Measurements from ENCODE around the gene JADE2. TPM values are rescaled to one million over a fixed set of nuclear protein-coding genes. Genes with fewer than 3 reads are reported as not detected.

JADE2 gene
- polyA plus RNA-seq, 2 donors: 3.8 to 4.1 TPM

DNA sequence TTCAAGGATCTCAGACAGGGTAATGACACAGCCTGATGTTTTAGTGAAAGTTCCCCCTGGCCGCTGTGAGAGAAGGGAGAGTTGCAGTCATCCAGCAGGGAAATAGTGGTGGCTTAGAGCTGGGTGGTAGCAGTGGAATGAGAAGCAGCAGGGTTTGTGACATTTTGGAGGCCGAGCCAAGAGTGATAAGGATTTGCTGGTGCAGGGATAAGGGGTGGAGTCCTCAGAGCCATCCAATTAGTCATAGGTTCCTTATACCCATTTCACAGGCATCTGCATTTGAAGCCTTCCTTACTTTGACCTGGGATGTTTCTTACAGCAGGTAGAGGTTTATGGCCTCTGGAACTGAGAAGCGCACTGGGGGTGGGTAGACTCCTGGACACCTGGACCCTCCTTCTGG is 12.8 kb downstream of the JADE2 start:
- no peak overlapping the region for H3K27ac ChIP-seq (ENCODE audit: low read depth in 2 of 2, low read length in 1 of 2)
- H3K27me3 ChIP-seq (ENCODE audit: control insufficient read depth in 1 of 2, insufficient read depth in 2 of 2, low read length in 2 of 2): no peaks in the 10 kb centered on the region
- no peaks in the 10 kb centered on the region for H3K9me3 ChIP-seq (ENCODE audit: control insufficient read depth in 2 of 2, insufficient read depth in 1 of 2, low read depth in 1 of 2, low read length in 1 of 2)
- peaks cover 3 to 15% of the 10 kb centered on the region in 2 donors for H3K36me3 ChIP-seq (ENCODE audit: control insufficient read depth in 2 of 2, insufficient read depth in 2 of 2, low read length in 1 of 2)
- H3K4me3 ChIP-seq (ENCODE audit: low read depth in 1 of 2, low read length in 2 of 2): no peak overlapping the region
- 82 to 85% methylated on average over 3 of the region's 3 CpGs for WGBS, 2 donors
- peaks cover 6 to 13% of the 10 kb centered on the region in 2 donors for H3K4me1 ChIP-seq (ENCODE audit: control insufficient read depth in 2 of 2, insufficient read depth in 2 of 2, low read length in 1 of 2)

DNA sequence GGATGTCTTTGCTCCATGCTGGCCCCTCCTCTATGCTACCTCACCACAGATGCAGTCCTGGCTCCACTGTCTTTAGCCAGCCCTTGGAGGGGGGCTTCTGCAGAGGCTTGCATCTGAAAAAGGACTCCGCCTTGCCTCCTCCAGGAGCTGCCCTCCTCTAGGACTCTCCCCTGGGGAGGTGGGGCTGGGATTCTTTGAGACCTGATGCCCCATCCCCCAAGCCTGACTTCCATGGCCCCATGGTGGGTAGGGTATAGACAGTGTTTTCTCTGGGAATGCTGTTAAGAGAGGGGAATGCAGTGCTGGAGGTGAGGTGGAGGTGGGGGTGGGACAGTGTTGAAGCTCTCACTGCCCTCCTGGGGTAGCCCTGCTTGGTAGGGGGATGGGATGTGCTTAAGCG is 14.3 kb downstream of the JADE2 start:
- no peaks in the 10 kb centered on the region for H3K9me3 ChIP-seq (ENCODE audit: control insufficient read depth in 2 of 2, insufficient read depth in 1 of 2, low read depth in 1 of 2, low read length in 1 of 2)
- no peak overlapping the region for H3K4me3 ChIP-seq (ENCODE audit: low read depth in 1 of 2, low read length in 2 of 2)
- H3K36me3 ChIP-seq (ENCODE audit: control insufficient read depth in 2 of 2, insufficient read depth in 2 of 2, low read length in 1 of 2): peaks cover 3 to 21% of the 10 kb centered on the region in 2 donors
- peaks cover 6 to 8% of the 10 kb centered on the region in 2 donors for H3K4me1 ChIP-seq (ENCODE audit: control insufficient read depth in 2 of 2, insufficient read depth in 2 of 2, low read length in 1 of 2)
- no peaks in the 10 kb centered on the region for H3K27me3 ChIP-seq (ENCODE audit: control insufficient read depth in 1 of 2, insufficient read depth in 2 of 2, low read length in 2 of 2)
- H3K27ac ChIP-seq (ENCODE audit: low read depth in 2 of 2, low read length in 1 of 2): no peak overlapping the region
- 93 to 100% methylated on average over 2 of the region's 2 CpGs for WGBS, 2 donors

DNA sequence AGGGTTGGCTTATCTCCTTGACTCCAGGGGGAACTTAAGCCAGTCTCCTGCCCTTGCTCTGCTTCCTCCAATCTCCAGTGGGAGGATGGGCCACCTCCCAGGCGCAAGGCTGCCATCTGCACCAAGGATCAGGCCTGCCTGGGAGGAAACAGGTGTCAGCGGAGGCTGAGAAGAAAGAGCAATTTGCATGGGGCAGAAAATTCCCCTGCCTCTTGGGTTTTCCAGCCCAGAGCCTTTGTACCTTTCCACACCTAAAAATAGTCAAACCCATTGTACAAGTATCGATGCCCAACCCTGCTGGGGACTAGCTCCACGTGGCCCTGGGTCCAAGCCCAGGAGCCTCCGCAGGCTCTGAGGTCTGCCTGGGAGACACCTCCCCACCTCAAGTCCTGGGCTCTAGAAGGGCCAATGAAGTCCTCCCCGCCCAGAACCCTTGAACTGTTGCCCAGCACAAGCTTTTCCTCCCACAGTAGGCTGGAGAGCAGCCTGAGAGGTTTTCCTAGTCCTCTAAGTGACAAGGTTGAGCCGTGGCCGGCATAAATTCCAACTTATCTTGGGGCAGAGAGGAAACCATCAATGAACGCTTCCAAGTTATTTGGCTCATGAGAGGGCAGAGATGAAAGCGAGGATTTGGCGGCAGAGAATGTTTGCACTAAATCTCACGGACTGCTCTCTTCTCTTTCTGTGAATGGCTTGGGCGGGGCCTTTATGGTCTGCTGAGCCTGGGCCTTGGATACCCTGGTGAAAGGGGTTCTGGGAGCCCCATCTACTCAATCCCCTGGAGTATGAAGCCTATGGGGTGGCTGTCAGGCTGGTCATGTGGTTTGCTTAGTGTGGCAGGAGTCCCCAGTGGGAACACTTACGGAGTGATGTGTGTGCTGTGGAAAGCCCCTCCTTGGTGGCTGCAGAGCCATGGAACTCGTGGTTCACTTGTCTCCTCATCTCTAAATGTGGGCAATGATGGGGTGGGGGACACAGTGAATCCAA is 15.6 kb downstream of the JADE2 start:
- 62 to 67% methylated on average over 15 of the region's 15 CpGs for WGBS, 2 donors
- Histone ChIP-seq H3K4me3 (ENCODE audit: low read depth in 1 of 2, low read length in 2 of 2) (no peak overlapping the region), H3K9me3 (ENCODE audit: control insufficient read depth in 2 of 2, insufficient read depth in 1 of 2, low read depth in 1 of 2, low read length in 1 of 2) (no peaks in the 10 kb centered on the region), H3K27me3 (ENCODE audit: control insufficient read depth in 1 of 2, insufficient read depth in 2 of 2, low read length in 2 of 2) (no peaks in the 10 kb centered on the region), H3K36me3 (ENCODE audit: control insufficient read depth in 2 of 2, insufficient read depth in 2 of 2, low read length in 1 of 2) (peaks cover 3 to 21% of the 10 kb centered on the region in 2 donors), H3K4me1 (ENCODE audit: control insufficient read depth in 2 of 2, insufficient read depth in 2 of 2, low read length in 1 of 2) (peaks cover 0 to 6% of the 10 kb centered on the region in 2 donors), H3K27ac (ENCODE audit: low read depth in 2 of 2, low read length in 1 of 2) (no peak overlapping the region)

DNA sequence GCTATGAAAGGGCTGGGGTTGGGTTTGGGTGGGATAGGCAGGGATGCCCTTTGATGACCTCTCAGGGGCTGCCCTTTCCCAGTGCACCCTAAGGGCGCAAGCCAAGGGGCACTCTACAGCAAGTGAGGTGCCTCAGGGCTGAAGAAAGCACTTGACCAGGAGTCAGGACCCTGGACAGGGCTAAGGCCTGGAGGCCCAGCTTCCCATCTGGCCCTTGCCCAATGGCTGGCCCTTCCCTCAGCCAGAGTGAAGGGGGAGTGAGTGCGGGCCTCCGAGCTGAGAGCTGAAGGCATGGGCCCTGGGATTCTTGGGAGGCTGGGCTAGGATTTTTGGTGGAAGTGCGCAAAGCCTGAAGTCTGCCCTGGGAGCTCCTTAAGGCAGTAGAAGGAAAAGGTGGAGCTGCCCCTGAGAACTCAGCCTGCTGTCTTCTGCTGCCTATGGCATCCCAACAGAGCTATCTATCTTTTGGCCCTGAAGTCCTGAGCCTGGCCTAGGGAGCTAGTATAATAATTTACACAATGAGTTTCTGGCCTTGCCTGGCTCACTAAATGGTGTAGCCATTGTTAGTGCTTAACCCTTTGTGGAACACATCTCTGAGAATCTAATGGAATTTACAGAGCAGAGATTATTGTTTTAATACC is 16.4 kb downstream of the JADE2 start:
- 72 to 81% methylated on average over 4 of the region's 4 CpGs for WGBS, 2 donors
- H3K36me3 ChIP-seq (ENCODE audit: control insufficient read depth in 2 of 2, insufficient read depth in 2 of 2, low read length in 1 of 2): peaks cover 3 to 21% of the 10 kb centered on the region in 2 donors

DNA sequence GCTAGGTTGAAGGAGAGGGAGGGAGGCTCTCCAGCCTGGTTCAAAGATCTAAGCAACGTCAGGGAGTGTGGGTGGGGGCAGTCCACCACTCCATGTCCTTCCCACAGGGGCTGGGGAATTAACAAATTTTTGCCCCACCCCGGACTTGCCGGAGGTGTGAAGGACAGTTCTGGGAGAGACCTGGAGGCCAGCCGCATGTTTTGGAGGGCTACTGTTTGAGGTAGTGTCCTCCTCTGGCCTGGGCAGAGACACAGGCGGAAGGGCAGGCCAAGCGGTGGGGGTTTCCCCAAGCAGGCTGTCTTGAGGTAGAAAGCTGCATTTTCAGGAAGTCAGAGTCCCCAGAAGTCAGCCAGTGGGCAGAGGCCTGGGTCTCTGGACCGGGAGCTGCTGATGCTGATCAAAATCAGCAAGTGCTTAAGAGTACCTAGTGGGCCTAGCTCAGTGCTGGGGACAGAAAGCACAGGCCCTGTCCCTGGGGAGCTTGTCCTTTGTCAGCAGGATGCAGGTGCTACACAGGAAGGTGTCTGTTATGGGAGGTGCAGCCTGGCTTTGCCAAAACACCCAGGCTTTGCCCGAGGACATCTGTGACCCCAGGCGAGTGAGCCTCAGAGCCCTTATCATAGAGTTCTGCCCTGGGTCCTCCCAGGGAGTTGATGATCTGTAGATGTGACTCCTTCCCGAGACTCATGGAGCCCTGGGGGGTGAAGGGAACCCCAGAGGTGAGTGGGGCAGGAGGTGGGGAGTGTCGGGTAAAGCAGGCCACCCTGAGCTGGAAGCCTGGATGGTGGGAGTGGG is 18.5 kb downstream of the JADE2 start:
- H3K4me1 ChIP-seq (ENCODE audit: control insufficient read depth in 2 of 2, insufficient read depth in 2 of 2, low read length in 1 of 2): peaks cover 3 to 8% of the 10 kb centered on the region in 2 donors
- H3K36me3 ChIP-seq (ENCODE audit: control insufficient read depth in 2 of 2, insufficient read depth in 2 of 2, low read length in 1 of 2): peaks cover 0 to 16% of the 10 kb centered on the region in 2 donors
- no peaks in the 10 kb centered on the region for H3K27me3 ChIP-seq (ENCODE audit: control insufficient read depth in 1 of 2, insufficient read depth in 2 of 2, low read length in 2 of 2)
- no peaks in the 10 kb centered on the region for H3K9me3 ChIP-seq (ENCODE audit: control insufficient read depth in 2 of 2, insufficient read depth in 1 of 2, low read depth in 1 of 2, low read length in 1 of 2)
- 64 to 72% methylated on average over 11 of the region's 11 CpGs for WGBS, 2 donors
- H3K4me3 ChIP-seq (ENCODE audit: low read depth in 1 of 2, low read length in 2 of 2): no peak overlapping the region
- H3K27ac ChIP-seq (ENCODE audit: low read depth in 2 of 2, low read length in 1 of 2): no peak overlapping the region

More for the DNA sequence above, 16.4 kb downstream of the JADE2 start:
- Histone ChIP-seq H3K27ac (ENCODE audit: low read depth in 2 of 2, low read length in 1 of 2) (no peak overlapping the region), H3K4me3 (ENCODE audit: low read depth in 1 of 2, low read length in 2 of 2) (no peak overlapping the region), H3K27me3 (ENCODE audit: control insufficient read depth in 1 of 2, insufficient read depth in 2 of 2, low read length in 2 of 2) (no peaks in the 10 kb centered on the region), H3K4me1 (ENCODE audit: control insufficient read depth in 2 of 2, insufficient read depth in 2 of 2, low read length in 1 of 2) (peaks cover 0 to 2% of the 10 kb centered on the region in 2 donors), H3K9me3 (ENCODE audit: control insufficient read depth in 2 of 2, insufficient read depth in 1 of 2, low read depth in 1 of 2, low read length in 1 of 2) (no peaks in the 10 kb centered on the region)

DNA sequence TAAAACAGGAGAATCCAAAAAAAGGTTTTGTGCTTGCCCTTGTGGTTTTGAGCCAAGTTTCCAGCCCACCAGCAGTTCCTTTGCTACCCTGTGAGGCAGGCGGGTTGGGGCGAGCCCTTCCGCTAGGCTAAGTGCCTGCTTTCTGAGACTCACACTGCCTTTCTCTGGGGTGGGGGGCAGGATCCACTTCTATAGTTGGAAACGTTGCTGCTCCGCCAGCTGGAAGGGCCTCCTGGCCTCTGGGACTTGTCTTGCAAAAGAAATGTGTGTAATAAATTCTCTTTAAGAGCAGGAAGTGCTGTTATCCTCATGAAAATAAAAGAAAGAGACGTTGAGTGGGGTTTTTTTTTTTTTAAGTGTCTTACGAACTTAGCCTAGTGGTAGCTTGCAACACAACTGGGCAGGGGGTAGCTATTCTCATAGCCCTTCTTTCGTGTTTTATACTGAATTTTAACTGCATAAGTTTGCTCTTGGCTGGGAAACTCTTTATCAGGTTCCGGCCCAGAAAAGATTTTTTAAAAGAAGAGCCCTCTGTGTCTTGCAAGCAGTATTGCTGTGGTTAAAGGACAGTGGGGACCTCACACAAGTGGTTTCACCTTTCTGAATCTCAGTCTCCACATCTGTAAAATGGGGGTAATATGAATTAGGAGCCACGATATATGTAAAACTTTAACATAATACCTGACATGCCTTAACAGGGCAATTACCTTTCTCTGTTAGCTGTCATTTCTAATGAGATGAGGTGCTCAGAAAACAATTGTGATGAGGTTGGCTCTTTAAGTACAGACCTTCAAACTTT is 19.8 kb downstream of the JADE2 start:
- WGBS, 2 donors: 54 to 60% methylated on average over 10 of the region's 10 CpGs
- Histone ChIP-seq H3K9me3 (ENCODE audit: control insufficient read depth in 2 of 2, insufficient read depth in 1 of 2, low read depth in 1 of 2, low read length in 1 of 2) (no peaks in the 10 kb centered on the region), H3K27me3 (ENCODE audit: control insufficient read depth in 1 of 2, insufficient read depth in 2 of 2, low read length in 2 of 2) (no peaks in the 10 kb centered on the region), H3K27ac (ENCODE audit: low read depth in 2 of 2, low read length in 1 of 2) (no peak overlapping the region), H3K4me3 (ENCODE audit: low read depth in 1 of 2, low read length in 2 of 2) (no peak overlapping the region), H3K36me3 (ENCODE audit: control insufficient read depth in 2 of 2, insufficient read depth in 2 of 2, low read length in 1 of 2) (peaks cover 0 to 13% of the 10 kb centered on the region in 2 donors), H3K4me1 (ENCODE audit: control insufficient read depth in 2 of 2, insufficient read depth in 2 of 2, low read length in 1 of 2) (peaks cover 3 to 8% of the 10 kb centered on the region in 2 donors)

DNA sequence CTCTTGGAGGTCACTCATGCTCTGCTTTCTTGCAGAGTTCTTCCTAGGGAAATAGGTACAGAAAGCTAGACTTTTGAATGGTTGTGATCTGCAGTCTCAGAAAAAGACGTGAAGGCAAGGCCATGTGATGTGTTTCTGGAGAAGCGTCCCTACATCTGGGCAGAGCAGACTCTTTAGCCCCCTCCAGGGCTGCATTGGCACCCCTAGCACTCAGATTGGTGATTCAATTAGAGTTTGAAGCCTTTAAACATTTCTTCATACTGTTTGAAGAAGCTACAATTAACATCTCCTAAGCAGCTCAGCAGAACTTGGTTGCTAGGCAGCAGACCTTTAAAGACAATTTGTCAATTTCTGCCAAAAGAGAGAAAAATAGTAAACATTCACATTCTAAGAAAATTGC is 21.6 kb downstream of the JADE2 start:
- no peaks in the 10 kb centered on the region for H3K9me3 ChIP-seq (ENCODE audit: control insufficient read depth in 2 of 2, insufficient read depth in 1 of 2, low read depth in 1 of 2, low read length in 1 of 2)
- H3K27ac ChIP-seq (ENCODE audit: low read depth in 2 of 2, low read length in 1 of 2): no peak overlapping the region
- WGBS, 2 donors: 72 to 83% methylated on average over 2 of the region's 2 CpGs
- peaks cover 3 to 8% of the 10 kb centered on the region in 2 donors for H3K4me1 ChIP-seq (ENCODE audit: control insufficient read depth in 2 of 2, insufficient read depth in 2 of 2, low read length in 1 of 2)
- no peaks in the 10 kb centered on the region for H3K27me3 ChIP-seq (ENCODE audit: control insufficient read depth in 1 of 2, insufficient read depth in 2 of 2, low read length in 2 of 2)
- H3K36me3 ChIP-seq (ENCODE audit: control insufficient read depth in 2 of 2, insufficient read depth in 2 of 2, low read length in 1 of 2): peaks cover 0 to 16% of the 10 kb centered on the region in 2 donors
- H3K4me3 ChIP-seq (ENCODE audit: low read depth in 1 of 2, low read length in 2 of 2): no peak overlapping the region

DNA sequence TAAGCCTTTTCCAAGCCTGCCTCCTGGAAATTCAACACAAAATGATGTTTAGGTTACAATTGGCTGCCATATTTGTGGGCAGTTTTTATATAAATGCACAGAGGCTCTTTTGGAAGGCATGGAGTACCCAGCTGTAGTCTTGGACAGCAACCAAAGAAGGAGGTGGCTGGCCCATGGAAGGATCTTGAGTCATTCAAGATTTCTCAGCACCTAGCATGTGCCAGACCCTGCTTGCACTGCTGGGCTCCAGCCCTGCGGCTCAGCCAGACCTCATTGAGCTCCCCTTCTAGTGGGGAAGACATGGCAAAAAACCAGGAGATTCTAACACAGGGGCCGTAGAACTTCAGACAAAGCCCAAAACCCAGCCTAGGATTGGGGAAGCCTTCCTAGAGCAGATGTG is 22.1 kb downstream of the JADE2 start:
- H3K4me1 ChIP-seq (ENCODE audit: control insufficient read depth in 2 of 2, insufficient read depth in 2 of 2, low read length in 1 of 2): peaks cover 3 to 8% of the 10 kb centered on the region in 2 donors
- no peak overlapping the region for H3K4me3 ChIP-seq (ENCODE audit: low read depth in 1 of 2, low read length in 2 of 2)
- no peaks in the 10 kb centered on the region for H3K27me3 ChIP-seq (ENCODE audit: control insufficient read depth in 1 of 2, insufficient read depth in 2 of 2, low read length in 2 of 2)
- WGBS, 2 donors: 36 to 44% methylated on average over 2 of the region's 2 CpGs
- H3K36me3 ChIP-seq (ENCODE audit: control insufficient read depth in 2 of 2, insufficient read depth in 2 of 2, low read length in 1 of 2): peaks cover 0 to 16% of the 10 kb centered on the region in 2 donors
- H3K9me3 ChIP-seq (ENCODE audit: control insufficient read depth in 2 of 2, insufficient read depth in 1 of 2, low read depth in 1 of 2, low read length in 1 of 2): no peaks in the 10 kb centered on the region
- no peak overlapping the region for H3K27ac ChIP-seq (ENCODE audit: low read depth in 2 of 2, low read length in 1 of 2)

Data from esophagus (tissue), 2 donors.